Activated T-helper 2 cell treated with anti-CD3 and anti-CD28 coated beads, Interferon-gamma antibody, Interleukin-2, Interleukin-4, amounts not matched to agents 10 μg/mL and 5 μg/mL and 100 μg/mL, durations not matched to agents 14 hours and 24 hours and 36 hours (primary cell): ENCODE measurements around the gene ZNF571. TPM values are rescaled to one million over a fixed set of nuclear protein-coding genes. Genes with fewer than 3 reads are reported as not detected.
A peak's percentile ranks its signal among the peaks of the same experiment; 100 is the strongest.

Experiments used
- DNase-seq: peaks from one replicate; pipeline ENCODE4 v3.0.0; 2021; ENCODE audit warnings: low spot score
- H3K27ac Mint-ChIP-seq: one replicate; pipeline ENCODE4 v1.8.0; 2021; ENCODE audit warnings: mixed read lengths
- H3K27me3 Mint-ChIP-seq: one replicate; pipeline ENCODE4 v1.8.0; 2021; ENCODE audit warnings: low read depth, mixed read lengths
- H3K36me3 Mint-ChIP-seq: one replicate; pipeline ENCODE4 v1.8.0; 2021; ENCODE audit warnings: low read depth, mixed read lengths
- H3K4me1 Mint-ChIP-seq: one replicate; pipeline ENCODE4 v1.8.0; 2021; ENCODE audit warnings: low read depth, mixed read lengths
- H3K4me3 Mint-ChIP-seq: one replicate; pipeline ENCODE4 v1.8.0; 2021; ENCODE audit warnings: low read depth, mild to moderate bottlenecking, moderate library complexity, mixed read lengths
- H3K9me3 Mint-ChIP-seq: one replicate; pipeline ENCODE4 v1.8.0; 2021; ENCODE audit warnings: mixed read lengths
- intact Hi-C: fragments of 100-400 bp; cut with micrococcal nuclease; formaldehyde crosslinking; loops from one replicate; pipeline ENCODE4 v1.15.1; 2023
- total RNA-seq: library from RNA; stranded (reverse); gene quantifications from 2 replicates; pipeline ENCODE4 v1.2.3, GENCODE V29; 2022

The ZNF571 gene
- 0.50 and 0.67 TPM in 2 replicates for total RNA-seq

GRCh38 chr19:37594304-37594981, at the start of gene ZNF571, which contains the start of gene ZNF540:
ZNF571 (minus strand) TSS chr19:37594792; CDS start chr19:37586676, 8,116 bp downstream.
ZNF540 (plus strand) TSS chr19:37594876; CDS start chr19:37598448, 3,572 bp downstream.
- H3K36me3 Mint-ChIP-seq, result peaks cover 5% of the 10 kb centered on the region
- no peaks in the 10 kb centered on the region for H3K27me3 Mint-ChIP-seq
- peak within 1 kb of the TSS; percentile 88 for H3K27ac Mint-ChIP-seq
- intact Hi-C loops, result loop anchor here (1.0 to 2.0 kb wide), 5 partner anchors 61 to 377 kb away; partner anchors contain the start of genes ZFP30, ZNF569 and ZNF573
- peak within 1 kb of the TSS; percentile 90 for H3K4me3 Mint-ChIP-seq
- peak; percentile 82 for DNase-seq
- peaks cover 60% of the 10 kb centered on the region for H3K9me3 Mint-ChIP-seq
- H3K4me1 Mint-ChIP-seq, result peaks cover 17% of the 10 kb centered on the region

- Mint-ChIP-seq H3K27ac (no peak overlapping the region), H3K36me3 (peaks cover 54% of the 10 kb centered on the region), H3K27me3 (no peaks in the 10 kb centered on the region), H3K9me3 (peaks cover 68% of the 10 kb centered on the region), H3K4me3 (no peak overlapping the region), H3K4me1 (no peaks in the 10 kb centered on the region)
- DNase-seq, result no peak
- intact Hi-C loops, result no loop called here
Observed at GRCh38 chr19:37635076-37636056, 40.8 kb upstream of the ZNF571 start.

- peaks cover 64% of the 10 kb centered on the region for H3K9me3 Mint-ChIP-seq
- no peak for DNase-seq
- peaks cover 5% of the 10 kb centered on the region for H3K36me3 Mint-ChIP-seq
- intact Hi-C loops, result loop anchor here (1.0 to 2.0 kb wide), 5 partner anchors 60 to 378 kb away; partner anchors contain the start of genes ZFP30, ZNF569 and ZNF573
- H3K4me3 Mint-ChIP-seq, result peak overlapping the region; percentile 90
- H3K4me1 Mint-ChIP-seq, result peaks cover 17% of the 10 kb centered on the region
- H3K27ac Mint-ChIP-seq, result peak overlapping the region; percentile 88
- H3K27me3 Mint-ChIP-seq, result no peaks in the 10 kb centered on the region
Observed at GRCh38 chr19:37594982-37595382, 390 bp upstream of the ZNF571 start.

GRCh38 chr19:37593996-37594303, 642 bp downstream of the ZNF571 start:
- intact Hi-C loops, result loop anchor here (1.0 to 2.0 kb wide), 5 partner anchors 61 to 377 kb away; partner anchors contain the start of genes ZFP30, ZNF569 and ZNF573
- no peaks in the 10 kb centered on the region for H3K27me3 Mint-ChIP-seq
- H3K27ac Mint-ChIP-seq, result peak overlapping the region; percentile 88
- H3K36me3 Mint-ChIP-seq, result peaks cover 5% of the 10 kb centered on the region
- DNase-seq, result no peak
- peaks cover 62% of the 10 kb centered on the region for H3K9me3 Mint-ChIP-seq
- H3K4me1 Mint-ChIP-seq, result peaks cover 17% of the 10 kb centered on the region
- H3K4me3 Mint-ChIP-seq, result peak overlapping the region; percentile 90

- Mint-ChIP-seq H3K9me3 (peaks cover 60% of the 10 kb centered on the region), H3K4me3 (no peak overlapping the region), H3K4me1 (no peaks in the 10 kb centered on the region), H3K27ac (no peak overlapping the region), H3K36me3 (peaks cover 14% of the 10 kb centered on the region), H3K27me3 (no peaks in the 10 kb centered on the region)
- no peak for DNase-seq
- intact Hi-C loops, result no loop called here
Observed at GRCh38 chr19:37583340-37583739, 11.3 kb downstream of the ZNF571 start.

- intact Hi-C loops, result no loop called here
- no peaks in the 10 kb centered on the region for H3K27me3 Mint-ChIP-seq
- H3K4me1 Mint-ChIP-seq, result no peaks in the 10 kb centered on the region
- DNase-seq, result no peak
- no peak overlapping the region for H3K4me3 Mint-ChIP-seq
- H3K36me3 Mint-ChIP-seq, result peaks cover 3% of the 10 kb centered on the region
- peaks cover 62% of the 10 kb centered on the region for H3K9me3 Mint-ChIP-seq
- H3K27ac Mint-ChIP-seq, result no peak overlapping the region
Observed at GRCh38 chr19:37572203-37572602, 22.4 kb downstream of the ZNF571 start.

GRCh38 chr19:37565370-37565669, 29.3 kb downstream of the ZNF571 start:
- intact Hi-C loops, result no loop called here
- Mint-ChIP-seq H3K9me3 (peaks cover 81% of the 10 kb centered on the region), H3K27me3 (no peaks in the 10 kb centered on the region), H3K27ac (no peak overlapping the region), H3K36me3 (peaks cover 15% of the 10 kb centered on the region), H3K4me3 (no peak overlapping the region), H3K4me1 (no peaks in the 10 kb centered on the region)
- no peak for DNase-seq

GRCh38 chr19:37564624-37565369, 29.8 kb downstream of the ZNF571 start:
- H3K27ac Mint-ChIP-seq, result no peak overlapping the region
- no peak for DNase-seq
- peaks cover 15% of the 10 kb centered on the region for H3K36me3 Mint-ChIP-seq
- no peak overlapping the region for H3K4me3 Mint-ChIP-seq
- intact Hi-C loops, result no loop called here
- H3K27me3 Mint-ChIP-seq, result no peaks in the 10 kb centered on the region
- H3K9me3 Mint-ChIP-seq, result peaks cover 76% of the 10 kb centered on the region
- H3K4me1 Mint-ChIP-seq, result no peaks in the 10 kb centered on the region

- peaks cover 76% of the 10 kb centered on the region for H3K9me3 Mint-ChIP-seq
- no peaks in the 10 kb centered on the region for H3K4me1 Mint-ChIP-seq
- intact Hi-C loops, result no loop called here
- H3K4me3 Mint-ChIP-seq, result no peak overlapping the region
- no peaks in the 10 kb centered on the region for H3K27me3 Mint-ChIP-seq
- H3K36me3 Mint-ChIP-seq, result peaks cover 12% of the 10 kb centered on the region
- no peak for DNase-seq
- no peak overlapping the region for H3K27ac Mint-ChIP-seq
Observed at GRCh38 chr19:37563518-37563917, 31.1 kb downstream of the ZNF571 start.

GRCh38 chr19:37551129-37551993, 43.2 kb downstream of the ZNF571 start:
- Mint-ChIP-seq H3K27me3 (no peaks in the 10 kb centered on the region), H3K9me3 (peaks cover 64% of the 10 kb centered on the region), H3K4me1 (no peaks in the 10 kb centered on the region), H3K27ac (peak overlapping the region; percentile 93), H3K36me3 (peaks cover 8% of the 10 kb centered on the region), H3K4me3 (peak overlapping the region; percentile 92)
- peak; percentile 55 for DNase-seq
- intact Hi-C loops, result no loop called here

GRCh38 chr19:37537391-37537947, 57.1 kb downstream of the ZNF571 start:
- intact Hi-C loops, result no loop called here
- Mint-ChIP-seq H3K36me3 (peaks cover 19% of the 10 kb centered on the region), H3K27me3 (no peaks in the 10 kb centered on the region), H3K4me3 (no peak overlapping the region), H3K9me3 (peaks cover 58% of the 10 kb centered on the region), H3K27ac (no peak overlapping the region), H3K4me1 (no peaks in the 10 kb centered on the region)
- DNase-seq, result no peak
